ENCODE data around the gene SPIRE2. TPM values are rescaled to one million over a fixed set of nuclear protein-coding genes. Genes with fewer than 3 reads are reported as not detected.
"Not testable (repeated sequence)": the region's sequence is repeated elsewhere in the genome, so short reads cannot be mapped to it uniquely, and the experiment has no call there.

Gene SPIRE2
- total RNA-seq, 2 donors from 2014 or later: 2.0 TPM; not detected in 1

- H3K4me3 ChIP-seq; H3K27ac ChIP-seq; H3K4me1 ChIP-seq (ENCODE audit: control insufficient read depth in 1 of 2, low read depth in 2 of 2); H3K27me3 ChIP-seq (replicated peaks; ENCODE audit: insufficient read depth); H3K36me3 ChIP-seq; ATAC-seq (ENCODE audit: insufficient number of reproducible peaks, low FRiP score, low read depth); DNase-seq (ENCODE audit: low spot score); H3K9me3 ChIP-seq: not testable (repeated sequence)
- peak; percentile 60 for TF ChIP-seq CTCF (IDR thresholded peaks at IDR 0.05)
These were observed 35.2 kb upstream of the SPIRE2 start for GRCh38 chr16:89793092-89793491.

DNA sequence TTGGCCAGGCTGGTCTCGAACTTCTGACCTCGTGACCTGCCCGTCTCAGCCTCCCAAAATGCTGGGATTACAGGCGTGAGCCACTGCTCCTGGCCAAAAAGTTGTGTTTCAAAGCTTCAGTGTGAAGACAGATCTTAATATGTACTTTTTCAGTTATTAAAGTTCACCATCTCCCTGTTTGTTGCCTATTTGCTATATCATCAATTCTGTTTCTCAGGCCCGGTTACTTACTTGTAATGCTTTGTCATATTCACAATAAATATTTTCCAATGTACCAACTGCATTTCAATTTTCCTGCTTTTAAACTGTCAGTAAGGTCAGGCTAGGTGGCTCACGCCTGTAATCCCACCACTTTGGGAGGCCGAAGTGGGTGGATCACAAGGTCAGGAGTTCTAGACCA is 34.3 kb upstream of the SPIRE2 start:
- no peak overlapping the region for H3K4me3 ChIP-seq
- H3K27ac ChIP-seq: no peak overlapping the region
- no peaks in the 10 kb centered on the region for H3K36me3 ChIP-seq
- H3K9me3 ChIP-seq: no peaks in the 10 kb centered on the region
- no peaks in the 10 kb centered on the region for H3K4me1 ChIP-seq (ENCODE audit: control insufficient read depth in 1 of 2, low read depth in 2 of 2)
- DNase-seq (ENCODE audit: low spot score) (no peak), ATAC-seq (ENCODE audit: insufficient number of reproducible peaks, low FRiP score, low read depth) (no peak)
- no peak for TF ChIP-seq CTCF (IDR thresholded peaks at IDR 0.05)
- no peaks in the 10 kb centered on the region for H3K27me3 ChIP-seq (replicated peaks; ENCODE audit: insufficient read depth)

GRCh38 chr16:89795676-89796075 is 32.6 kb upstream of the SPIRE2 start:
- no peak overlapping the region for H3K27ac ChIP-seq
- ATAC-seq (ENCODE audit: insufficient number of reproducible peaks, low FRiP score, low read depth): no peak
- no peak for DNase-seq (ENCODE audit: low spot score)
- H3K9me3 ChIP-seq: no peaks in the 10 kb centered on the region
- H3K36me3 ChIP-seq: no peaks in the 10 kb centered on the region
- H3K27me3 ChIP-seq (replicated peaks; ENCODE audit: insufficient read depth): no peaks in the 10 kb centered on the region
- no peaks in the 10 kb centered on the region for H3K4me1 ChIP-seq (ENCODE audit: control insufficient read depth in 1 of 2, low read depth in 2 of 2)
- no peak overlapping the region for H3K4me3 ChIP-seq
- no peak for TF ChIP-seq CTCF (IDR thresholded peaks at IDR 0.05)

GRCh38 chr16:89796104-89796503 is 32.2 kb upstream of the SPIRE2 start:
- Histone ChIP-seq H3K36me3 (no peaks in the 10 kb centered on the region), H3K4me1 (ENCODE audit: control insufficient read depth in 1 of 2, low read depth in 2 of 2) (no peaks in the 10 kb centered on the region), H3K27ac (no peak overlapping the region), H3K4me3 (no peak overlapping the region), H3K9me3 (no peaks in the 10 kb centered on the region), H3K27me3 (replicated peaks; ENCODE audit: insufficient read depth) (no peaks in the 10 kb centered on the region)
- DNase-seq (ENCODE audit: low spot score): no peak
- no peak for ATAC-seq (ENCODE audit: insufficient number of reproducible peaks, low FRiP score, low read depth)
- no peak for TF ChIP-seq CTCF (IDR thresholded peaks at IDR 0.05)

- Histone ChIP-seq H3K27ac (no peak overlapping the region), H3K4me1 (ENCODE audit: control insufficient read depth in 1 of 2, low read depth in 2 of 2) (no peaks in the 10 kb centered on the region), H3K9me3 (no peaks in the 10 kb centered on the region), H3K36me3 (no peaks in the 10 kb centered on the region), H3K4me3 (no peak overlapping the region), H3K27me3 (replicated peaks; ENCODE audit: insufficient read depth) (no peaks in the 10 kb centered on the region)
- TF ChIP-seq CTCF (IDR thresholded peaks at IDR 0.05): no peak
- DNase-seq (ENCODE audit: low spot score) (no peak), ATAC-seq (ENCODE audit: insufficient number of reproducible peaks, low FRiP score, low read depth) (no peak)
These were observed 30.1 kb upstream of the SPIRE2 start for GRCh38 chr16:89798126-89798525.
